Heart left ventricle (tissue), 13 donors: ENCODE results near the gene POU2AF1.

Source experiments
- CTCF ChIP-seq, 12 donors: fragments of 200-600 bp; sonication (generic) in 4 of 12; IDR thresholded peaks; one replicate each; pipeline versions ENCODE4 v1.5.0 to v1.8.0; 2018 to 2022; ENCODE audit warnings: antibody characterized with exemption in 12 of 12, mild to moderate bottlenecking in 5 of 12
- POLR2A ChIP-seq, 2 donors: fragments of 450-650 bp; IDR thresholded peaks; one replicate each; pipeline ENCODE4 v1.6.1; 2017; ENCODE audit warnings: antibody characterized with exemption in 2 of 2, mild to moderate bottlenecking in 2 of 2, moderate library complexity in 2 of 2
- donor health status: ischemic (EF 13 %, LVEDD 7.1; RV severe dilation, severe dysfunction).
- donor health status: DM: no; HTN: yes; CAD: no.
- donor health status: DM: no; HTN: no; CAD: no.
- donor health status: ischemic (EF 25% LVEDD 6.9; RV normal size, moderate dysfunction).
- donor health status: ischemic (EF 25% LVEDD 5.7; RV mildly dilated, moderate dysfunction).
- donor health status: ischemic (EF 35%, LVEDD 5.7; RV mildly dilated, moderate dysfunction).
- donor health status: nonischemic (EF 11% LVEDD 7.7; RV severe dilation, severe dysfunction).
- donor health status: DM: yes; HTN: yes; CAD: no.
- donor health status: PGD.
- donor health status: ischemic (EF 29% LVEDD 5.4; RV normal size, mild dysfunction).
- donor health status: nonischemic (EF 23%, LVEDD 6.1; RV moderate dilation, normal function).

- TF ChIP-seq CTCF (IDR thresholded peaks at IDR 0.05) (no peak), POLR2A (IDR thresholded peaks at IDR 0.05) (no peak)
Measured at GRCh38 chr11:111419641-111420327, 40.7 kb upstream of the POU2AF1 start.
